ENCODE data around the gene ANKS1B. TPM values are rescaled to one million over a fixed set of nuclear protein-coding genes. Genes with fewer than 3 reads are reported as not detected.

Gene ANKS1B
- total RNA-seq, 4 donors from 2014 or later = 34.5 to 81.9 (median 71.1) TPM

DNA sequence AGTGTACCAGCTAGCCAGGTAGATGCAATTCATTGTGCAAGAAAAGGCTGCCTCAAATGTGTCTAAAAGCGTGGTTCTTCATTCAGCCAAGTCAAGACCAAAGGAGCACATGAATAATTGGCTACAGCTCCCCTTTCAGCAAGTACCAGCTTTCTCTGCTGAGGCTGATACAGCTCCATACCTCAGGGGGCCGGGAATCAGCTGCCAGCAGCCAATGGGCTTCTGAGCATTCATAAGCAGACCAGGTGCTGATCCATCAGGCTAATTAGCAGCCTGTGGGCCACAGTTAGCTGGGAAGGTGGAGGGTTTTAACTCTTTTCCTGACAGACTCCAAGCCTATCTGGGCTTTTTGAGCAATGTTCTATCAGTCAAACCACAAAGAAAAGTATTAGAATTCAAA lies 1075.0 kb downstream of the ANKS1B start:
- no peaks in the 10 kb centered on the region for H3K27me3 ChIP-seq
- WGBS, 2 donors = 33 to 34% methylated on average over 2 of the region's 2 CpGs

DNA sequence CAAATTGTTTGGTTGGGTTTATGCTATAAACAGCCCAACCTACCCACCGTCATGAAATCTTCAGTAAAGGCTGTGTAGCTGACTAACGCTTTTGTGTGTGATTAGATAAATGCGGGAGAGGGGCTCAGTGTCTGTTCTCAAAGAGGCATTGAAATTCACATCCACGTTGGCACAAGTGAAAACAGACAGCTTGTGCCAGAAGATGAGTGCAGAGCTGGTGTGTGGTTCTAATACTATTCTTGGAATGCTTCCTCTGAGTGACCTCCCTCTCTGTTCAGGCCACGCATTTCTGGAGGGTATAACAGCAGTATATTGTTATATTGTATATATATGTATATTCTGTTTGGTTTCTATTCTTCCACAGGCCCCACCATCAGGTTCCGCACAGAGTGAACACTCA lies 1075.9 kb downstream of the ANKS1B start:
- intact Hi-C loops (cut with DNase I) = no loop called here
- Histone ChIP-seq H3K4me3 (replicated peaks in 1 of 3) (no peak overlapping the region), H3K27me3 (no peaks in the 10 kb centered on the region), H3K4me1 (no peaks in the 10 kb centered on the region), H3K36me3 (no peaks in the 10 kb centered on the region), H3K9me3 (no peaks in the 10 kb centered on the region), H3K27ac (no peak overlapping the region)
- TF ChIP-seq POLR2A (IDR thresholded peaks at IDR 0.05) = no peak
- TF ChIP-seq, protein P1, sequence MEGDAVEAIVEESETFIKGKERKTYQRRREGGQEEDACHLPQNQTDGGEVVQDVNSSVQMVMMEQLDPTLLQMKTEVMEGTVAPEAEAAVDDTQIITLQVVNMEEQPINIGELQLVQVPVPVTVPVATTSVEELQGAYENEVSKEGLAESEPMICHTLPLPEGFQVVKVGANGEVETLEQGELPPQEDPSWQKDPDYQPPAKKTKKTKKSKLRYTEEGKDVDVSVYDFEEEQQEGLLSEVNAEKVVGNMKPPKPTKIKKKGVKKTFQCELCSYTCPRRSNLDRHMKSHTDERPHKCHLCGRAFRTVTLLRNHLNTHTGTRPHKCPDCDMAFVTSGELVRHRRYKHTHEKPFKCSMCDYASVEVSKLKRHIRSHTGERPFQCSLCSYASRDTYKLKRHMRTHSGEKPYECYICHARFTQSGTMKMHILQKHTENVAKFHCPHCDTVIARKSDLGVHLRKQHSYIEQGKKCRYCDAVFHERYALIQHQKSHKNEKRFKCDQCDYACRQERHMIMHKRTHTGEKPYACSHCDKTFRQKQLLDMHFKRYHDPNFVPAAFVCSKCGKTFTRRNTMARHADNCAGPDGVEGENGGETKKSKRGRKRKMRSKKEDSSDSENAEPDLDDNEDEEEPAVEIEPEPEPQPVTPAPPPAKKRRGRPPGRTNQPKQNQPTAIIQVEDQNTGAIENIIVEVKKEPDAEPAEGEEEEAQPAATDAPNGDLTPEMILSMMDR (IDR thresholded peaks at IDR 0.05) = no peak
- no peak for DNase-seq
- WGBS, 2 donors = 82 to 86% methylated on average over 6 of the region's 6 CpGs

More for the DNA sequence above, 1075.0 kb downstream of the ANKS1B start:
- Histone ChIP-seq H3K9me3 (no peaks in the 10 kb centered on the region), H3K4me3 (replicated peaks in 1 of 3) (no peak overlapping the region), H3K4me1 (no peaks in the 10 kb centered on the region), H3K27ac (no peak overlapping the region), H3K36me3 (no peaks in the 10 kb centered on the region)
- DNase-seq = no peak
- intact Hi-C loops (cut with DNase I) = no loop called here
- TF ChIP-seq POLR2A (IDR thresholded peaks at IDR 0.05) = no peak
- TF ChIP-seq, protein P1 (IDR thresholded peaks at IDR 0.05) = no peak

DNA sequence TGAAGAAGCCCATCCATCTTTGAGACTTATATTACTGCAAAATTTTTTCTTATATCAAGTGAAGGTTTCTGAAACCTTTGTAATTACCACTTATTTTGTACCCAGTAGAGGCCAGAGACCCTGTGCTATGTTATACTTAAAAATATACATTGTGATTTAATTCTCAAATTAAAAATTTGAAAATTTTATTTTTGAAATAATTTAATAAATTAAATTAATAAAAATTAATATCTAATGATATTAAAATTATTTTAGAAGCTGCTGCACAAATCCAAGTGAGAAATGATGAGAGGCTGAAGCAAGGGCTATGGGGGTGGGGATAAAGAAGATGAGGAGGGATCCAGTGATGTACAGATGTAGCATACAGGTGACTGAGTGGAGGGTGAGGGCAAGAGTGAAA lies 1080.9 kb downstream of the ANKS1B start:
- H3K4me1 ChIP-seq = no peaks in the 10 kb centered on the region
- intact Hi-C loops (cut with DNase I) = no loop called here
- H3K9me3 ChIP-seq = no peaks in the 10 kb centered on the region
- no peaks in the 10 kb centered on the region for H3K36me3 ChIP-seq
- no peak overlapping the region for H3K4me3 ChIP-seq (replicated peaks in 1 of 3)
- no peak for DNase-seq
- no peak for TF ChIP-seq POLR2A (IDR thresholded peaks at IDR 0.05)
- TF ChIP-seq, protein P1 (IDR thresholded peaks at IDR 0.05) = no peak
- H3K27me3 ChIP-seq = no peaks in the 10 kb centered on the region
- no peak overlapping the region for H3K27ac ChIP-seq

DNA sequence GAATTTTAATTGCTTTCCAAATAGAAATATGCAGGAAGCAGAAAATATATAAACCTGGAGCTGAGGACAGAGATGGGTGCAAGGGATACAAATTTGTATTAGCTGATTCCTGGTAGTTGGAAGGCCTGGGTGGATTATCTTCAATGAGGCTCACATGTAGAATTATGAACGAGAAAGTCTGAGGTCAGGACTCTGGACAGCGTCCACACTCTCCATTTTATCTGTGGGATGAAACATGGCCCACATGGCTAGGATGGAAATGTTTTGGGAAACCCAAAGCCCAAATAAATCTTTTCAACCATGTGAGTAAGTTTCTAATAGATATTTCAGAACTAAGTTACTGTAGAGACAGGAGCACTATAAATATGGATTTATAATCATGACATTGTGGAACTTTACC lies 1083.5 kb downstream of the ANKS1B start:
- WGBS, 2 donors = 37 to 38% methylated on average over 2 of the region's 2 CpGs
- H3K4me3 ChIP-seq (replicated peaks in 1 of 3) = no peak overlapping the region
- H3K9me3 ChIP-seq = no peaks in the 10 kb centered on the region
- no peak for DNase-seq
- no peaks in the 10 kb centered on the region for H3K4me1 ChIP-seq
- H3K36me3 ChIP-seq = no peaks in the 10 kb centered on the region
- intact Hi-C loops (cut with DNase I) = no loop called here
- no peaks in the 10 kb centered on the region for H3K27me3 ChIP-seq
- no peak overlapping the region for H3K27ac ChIP-seq
- TF ChIP-seq, protein P1 (IDR thresholded peaks at IDR 0.05) = no peak
- TF ChIP-seq POLR2A (IDR thresholded peaks at IDR 0.05) = no peak

DNA sequence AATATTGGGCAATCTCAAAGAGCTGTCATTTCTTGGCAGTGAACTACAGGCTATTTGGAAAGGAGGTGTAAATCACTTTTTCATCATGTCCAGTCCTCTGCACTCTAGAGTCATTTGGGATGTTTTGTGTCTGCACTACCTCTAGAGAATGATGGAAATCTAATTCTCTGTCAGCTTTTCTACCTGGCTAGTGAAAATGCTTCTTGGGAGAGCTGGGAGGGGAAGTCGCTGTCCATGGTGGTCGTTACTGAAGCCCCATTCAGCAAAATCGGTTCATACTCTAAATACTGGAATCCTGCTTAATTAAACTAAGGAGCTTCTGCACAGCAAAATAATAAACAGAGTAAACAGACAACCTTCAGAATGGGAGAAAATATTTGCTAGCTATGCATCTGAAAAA lies 1087.8 kb downstream of the ANKS1B start:
- H3K27me3 ChIP-seq = no peaks in the 10 kb centered on the region

More for the DNA sequence above, 1087.8 kb downstream of the ANKS1B start:
- TF ChIP-seq, protein P1 (IDR thresholded peaks at IDR 0.05) = no peak
- TF ChIP-seq POLR2A (IDR thresholded peaks at IDR 0.05) = no peak
- Histone ChIP-seq H3K9me3 (no peaks in the 10 kb centered on the region), H3K27ac (no peak overlapping the region), H3K4me1 (peaks cover 0 to 8% of the 10 kb centered on the region in 2 donors), H3K36me3 (no peaks in the 10 kb centered on the region), H3K4me3 (replicated peaks in 1 of 3) (no peak overlapping the region)
- DNase-seq = no peak
- 11 to 25% methylated on average over 3 of the region's 3 CpGs for WGBS, 2 donors
- intact Hi-C loops (cut with DNase I) = no loop called here

All from thyroid gland (tissue), 4 donors.